ENCODE results near the gene PLCZ1.

PLCZ1 gene

DNA sequence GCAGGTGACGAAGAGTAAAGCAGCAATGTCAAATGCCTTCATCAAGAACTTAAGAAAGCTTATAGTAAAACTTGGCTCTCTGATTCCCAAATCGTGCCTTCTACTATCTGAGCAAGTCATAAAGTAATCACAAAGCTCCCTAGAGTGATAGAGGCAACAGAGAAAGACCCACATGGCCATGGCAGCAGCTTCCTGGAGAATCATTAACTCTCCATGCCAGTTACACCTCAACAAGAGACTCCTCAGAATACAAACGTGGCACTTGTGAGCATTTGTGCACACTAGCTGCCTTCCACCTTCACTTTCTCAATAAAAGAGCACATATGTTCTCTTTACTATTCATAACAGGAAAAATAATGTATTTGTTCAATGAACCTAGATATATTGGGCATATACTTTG is 48.0 kb downstream of the PLCZ1 start:
- Mint-ChIP-seq H3K36me3 (ENCODE audit: insufficient read depth) (no peaks in the 10 kb centered on the region), H3K4me1 (ENCODE audit: low read depth in 2 of 2) (no peaks in the 10 kb centered on the region), H3K27me3 (no peaks in the 10 kb centered on the region), H3K4me3 (no peak overlapping the region), H3K9me3 (peaks cover 2 to 16% of the 10 kb centered on the region in 2 donors), H3K27ac (no peak overlapping the region)
- DNase-seq: no peak
- no peak for ATAC-seq (replicated peaks)

DNA sequence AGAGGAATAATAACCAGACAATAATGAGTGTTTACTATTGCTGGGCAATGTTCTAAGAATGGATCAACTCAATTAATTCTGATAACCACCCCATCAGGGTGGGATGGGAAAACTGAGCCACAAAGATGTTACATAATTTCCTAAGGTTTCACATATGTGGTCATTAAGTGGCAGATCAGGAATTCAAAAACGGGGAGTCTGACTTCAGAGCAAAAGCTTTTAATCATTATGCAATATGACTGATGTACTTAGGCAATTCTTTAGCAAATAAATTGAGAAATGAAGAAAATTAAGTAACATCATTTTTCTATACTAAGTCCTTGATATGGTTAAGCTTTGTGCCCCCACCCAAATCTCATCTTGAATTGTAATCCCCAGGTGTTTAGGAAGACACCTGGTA is 53.4 kb downstream of the PLCZ1 start:
- Mint-ChIP-seq H3K36me3 (ENCODE audit: insufficient read depth) (no peaks in the 10 kb centered on the region), H3K27ac (no peak overlapping the region), H3K27me3 (no peaks in the 10 kb centered on the region), H3K4me1 (ENCODE audit: low read depth in 2 of 2) (no peaks in the 10 kb centered on the region), H3K4me3 (no peak overlapping the region), H3K9me3 (peaks cover 0 to 1% of the 10 kb centered on the region in 2 donors)
- ATAC-seq (replicated peaks) (no peak), DNase-seq (no peak)

DNA sequence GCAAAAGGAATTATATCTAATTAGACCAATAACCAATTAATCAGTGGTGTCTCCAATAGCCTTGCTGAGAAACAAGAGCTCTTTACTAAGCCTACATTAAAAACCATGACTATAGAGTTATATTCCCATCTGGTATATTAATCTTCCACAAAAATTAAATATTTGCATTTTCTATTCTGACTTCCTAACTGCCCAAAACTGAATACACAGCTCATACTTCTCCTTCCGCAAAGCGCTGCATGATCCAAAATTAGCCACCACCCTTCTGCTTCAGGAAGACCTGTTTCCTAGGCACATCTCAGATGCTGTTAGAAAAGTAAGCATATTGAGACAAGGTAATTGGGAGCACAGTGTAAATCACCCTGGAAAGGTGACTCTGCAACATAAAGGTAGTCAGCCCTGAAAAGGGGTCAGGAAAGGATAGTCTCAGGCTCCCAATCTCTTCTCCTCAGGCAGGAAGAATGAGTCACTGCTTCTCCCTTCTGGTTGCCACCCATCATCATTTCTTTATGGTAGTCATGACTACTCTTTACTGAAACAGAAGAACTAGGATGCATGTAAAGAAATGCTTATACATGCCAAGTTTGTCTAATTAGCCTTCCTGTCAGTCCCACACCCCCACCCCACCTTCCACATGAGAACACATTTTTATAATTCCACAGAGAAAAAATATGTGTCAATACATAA is 54.3 kb downstream of the PLCZ1 start:
- no peak overlapping the region for H3K27ac Mint-ChIP-seq
- H3K36me3 Mint-ChIP-seq (ENCODE audit: insufficient read depth): no peaks in the 10 kb centered on the region
- no peaks in the 10 kb centered on the region for H3K27me3 Mint-ChIP-seq
- ATAC-seq (replicated peaks) (no peak), DNase-seq (no peak)
- no peak overlapping the region for H3K4me3 Mint-ChIP-seq
- H3K4me1 Mint-ChIP-seq (ENCODE audit: low read depth in 2 of 2): no peaks in the 10 kb centered on the region
- peaks cover 0 to 1% of the 10 kb centered on the region in 2 donors for H3K9me3 Mint-ChIP-seq

DNA sequence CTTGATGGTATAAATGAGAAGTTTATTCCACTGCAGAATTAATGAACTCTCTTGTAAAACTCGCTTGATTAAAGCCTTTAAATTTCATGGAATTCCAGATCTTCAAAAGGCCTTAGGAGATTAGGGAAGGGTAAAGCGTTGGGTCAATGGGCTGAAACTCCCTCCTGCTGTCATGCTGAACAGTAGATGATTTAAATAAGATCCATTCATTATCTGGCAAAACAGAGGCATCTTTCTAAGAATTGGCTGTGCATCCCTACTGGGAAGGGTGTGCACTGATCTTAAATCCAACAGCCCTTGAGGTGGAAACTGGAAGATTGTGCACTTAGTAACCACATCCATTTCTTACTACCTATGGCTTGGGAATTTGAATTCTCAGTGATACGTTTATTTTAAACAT is 56.0 kb downstream of the PLCZ1 start:
- peaks cover 0 to 4% of the 10 kb centered on the region in 2 donors for H3K9me3 Mint-ChIP-seq
- no peaks in the 10 kb centered on the region for H3K36me3 Mint-ChIP-seq (ENCODE audit: insufficient read depth)
- DNase-seq: no peak
- H3K27ac Mint-ChIP-seq: no peak overlapping the region
- H3K27me3 Mint-ChIP-seq: no peaks in the 10 kb centered on the region
- no peaks in the 10 kb centered on the region for H3K4me1 Mint-ChIP-seq (ENCODE audit: low read depth in 2 of 2)
- no peak overlapping the region for H3K4me3 Mint-ChIP-seq
- no peak for ATAC-seq (replicated peaks)

DNA sequence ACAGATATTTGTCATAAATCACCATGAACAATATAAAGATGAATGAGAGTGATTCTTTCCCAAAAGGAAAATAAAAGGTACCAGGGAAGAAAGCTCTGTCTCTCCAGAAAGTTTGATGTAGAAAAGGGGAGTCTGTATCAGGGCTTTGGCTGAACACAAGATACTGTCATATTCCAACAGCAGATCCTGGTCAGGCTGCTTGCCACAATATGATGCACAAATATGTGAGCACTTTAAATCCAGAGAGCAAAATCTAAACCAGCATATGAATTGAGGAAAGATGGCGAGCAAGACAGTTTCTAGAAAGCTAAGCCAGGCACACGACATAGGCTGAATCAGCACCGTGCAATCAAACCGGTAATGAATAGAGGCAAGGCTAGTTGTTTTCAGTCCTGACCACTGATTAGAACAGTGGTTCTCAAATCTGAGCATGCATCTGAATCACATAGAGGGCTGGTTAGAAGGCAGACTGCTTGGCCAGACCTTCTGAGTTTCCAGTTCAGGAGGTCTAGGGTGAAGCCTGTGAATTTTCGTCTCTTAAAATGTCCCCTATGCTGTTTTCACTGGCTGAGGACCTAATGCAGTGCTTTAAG is 60.7 kb downstream of the PLCZ1 start:
- Mint-ChIP-seq H3K4me3 (no peak overlapping the region), H3K27ac (no peak overlapping the region), H3K9me3 (peaks cover 7 to 13% of the 10 kb centered on the region in 2 donors), H3K36me3 (ENCODE audit: insufficient read depth) (no peaks in the 10 kb centered on the region), H3K4me1 (ENCODE audit: low read depth in 2 of 2) (no peaks in the 10 kb centered on the region), H3K27me3 (no peaks in the 10 kb centered on the region)
- ATAC-seq (replicated peaks): no peak
- no peak for DNase-seq

DNA sequence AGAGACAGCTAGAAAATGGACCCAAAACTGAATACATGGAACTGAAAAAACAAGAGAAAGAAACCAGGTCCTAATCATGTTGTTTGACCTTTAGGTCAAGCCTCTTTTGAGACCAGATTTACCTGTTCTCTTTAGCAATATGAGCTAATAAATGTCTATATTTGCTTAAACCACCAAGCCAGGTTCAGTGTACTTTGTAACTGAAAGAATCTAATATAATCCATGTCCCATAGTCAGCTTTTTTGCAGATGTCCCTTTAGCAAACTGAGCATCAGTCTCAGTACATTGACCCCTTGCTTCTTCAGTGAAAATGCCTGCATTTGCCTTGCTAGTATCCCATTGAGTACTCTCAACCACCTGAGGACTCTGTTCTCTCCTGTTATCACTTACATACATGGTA is 61.7 kb downstream of the PLCZ1 start:
- peaks cover 8 to 13% of the 10 kb centered on the region in 2 donors for H3K9me3 Mint-ChIP-seq
- no peak overlapping the region for H3K27ac Mint-ChIP-seq
- H3K27me3 Mint-ChIP-seq: no peaks in the 10 kb centered on the region
- DNase-seq (no peak), ATAC-seq (replicated peaks) (no peak)
- no peak overlapping the region for H3K4me3 Mint-ChIP-seq
- no peaks in the 10 kb centered on the region for H3K4me1 Mint-ChIP-seq (ENCODE audit: low read depth in 2 of 2)
- no peaks in the 10 kb centered on the region for H3K36me3 Mint-ChIP-seq (ENCODE audit: insufficient read depth)

DNA sequence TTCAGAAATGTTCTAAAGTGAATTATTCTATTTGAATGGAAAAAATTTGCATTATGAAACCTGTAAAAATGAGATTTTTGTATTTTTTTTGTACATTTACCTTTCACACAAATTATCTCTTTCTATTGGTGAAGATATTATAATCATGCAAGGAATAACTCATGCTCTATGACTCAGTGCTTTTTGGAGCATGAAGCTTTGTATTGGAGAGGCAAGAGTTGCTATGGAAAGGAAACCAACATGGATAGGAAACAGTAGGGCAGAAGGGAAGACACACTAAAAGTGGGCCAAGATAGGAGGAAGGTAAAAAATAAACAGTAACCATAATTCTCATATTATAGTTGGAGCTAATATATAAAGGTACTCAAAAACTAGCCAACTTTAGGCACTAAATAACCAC is 79.0 kb downstream of the PLCZ1 start:
- no peak overlapping the region for H3K27ac Mint-ChIP-seq
- no peak overlapping the region for H3K4me3 Mint-ChIP-seq
- H3K4me1 Mint-ChIP-seq (ENCODE audit: low read depth in 2 of 2): no peaks in the 10 kb centered on the region
- H3K9me3 Mint-ChIP-seq: peaks cover 8 to 14% of the 10 kb centered on the region in 2 donors
- no peak for DNase-seq
- no peaks in the 10 kb centered on the region for H3K27me3 Mint-ChIP-seq
- H3K36me3 Mint-ChIP-seq (ENCODE audit: insufficient read depth): no peaks in the 10 kb centered on the region
- no peak for ATAC-seq (replicated peaks)

DNA sequence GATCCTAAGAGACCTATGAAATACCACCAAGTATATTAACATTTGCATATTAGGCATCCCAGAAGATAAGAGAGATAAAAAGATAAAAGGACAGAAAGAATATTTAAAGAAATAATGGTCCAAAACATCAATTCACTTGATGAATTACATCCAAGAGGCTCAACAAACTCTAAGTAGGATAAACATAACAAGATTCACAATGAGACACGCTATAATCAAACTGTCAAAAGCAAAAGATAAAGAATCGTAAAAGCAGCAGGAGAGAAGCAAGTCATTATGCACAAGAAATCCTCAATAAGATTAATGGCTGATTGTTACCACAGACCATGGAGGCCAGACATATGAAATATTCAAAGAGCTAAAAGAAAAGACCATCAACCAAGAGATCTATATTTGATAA is 79.6 kb downstream of the PLCZ1 start:
- Mint-ChIP-seq H3K9me3 (peaks cover 7 to 14% of the 10 kb centered on the region in 2 donors), H3K27ac (no peak overlapping the region), H3K36me3 (ENCODE audit: insufficient read depth) (no peaks in the 10 kb centered on the region), H3K4me3 (no peak overlapping the region), H3K4me1 (ENCODE audit: low read depth in 2 of 2) (no peaks in the 10 kb centered on the region), H3K27me3 (no peaks in the 10 kb centered on the region)
- ATAC-seq (replicated peaks) (no peak), DNase-seq (no peak)

DNA sequence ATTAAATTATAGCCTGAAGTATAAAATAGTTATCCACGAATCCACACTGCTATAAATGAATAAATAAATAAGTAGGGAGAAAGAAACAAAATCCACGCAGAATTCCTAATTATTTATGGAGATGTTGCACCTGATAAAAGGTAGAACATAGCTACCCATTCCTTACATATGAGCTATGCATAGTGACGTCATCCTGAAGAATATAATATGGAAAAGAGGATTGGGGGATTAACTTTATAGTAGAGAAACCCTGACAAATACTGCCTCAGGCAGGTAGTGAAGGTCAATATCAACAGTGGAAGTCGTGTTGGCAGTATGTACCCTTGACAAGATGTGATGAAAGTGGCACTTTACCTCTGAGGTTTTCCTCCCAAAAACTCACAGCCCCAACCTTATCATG is 82.5 kb downstream of the PLCZ1 start:
- DNase-seq (no peak), ATAC-seq (replicated peaks) (no peak)
- Mint-ChIP-seq H3K36me3 (ENCODE audit: insufficient read depth) (no peaks in the 10 kb centered on the region), H3K27me3 (no peaks in the 10 kb centered on the region), H3K4me1 (ENCODE audit: low read depth in 2 of 2) (no peaks in the 10 kb centered on the region), H3K27ac (no peak overlapping the region), H3K4me3 (no peak overlapping the region), H3K9me3 (peaks cover 4 to 10% of the 10 kb centered on the region in 2 donors)

DNA sequence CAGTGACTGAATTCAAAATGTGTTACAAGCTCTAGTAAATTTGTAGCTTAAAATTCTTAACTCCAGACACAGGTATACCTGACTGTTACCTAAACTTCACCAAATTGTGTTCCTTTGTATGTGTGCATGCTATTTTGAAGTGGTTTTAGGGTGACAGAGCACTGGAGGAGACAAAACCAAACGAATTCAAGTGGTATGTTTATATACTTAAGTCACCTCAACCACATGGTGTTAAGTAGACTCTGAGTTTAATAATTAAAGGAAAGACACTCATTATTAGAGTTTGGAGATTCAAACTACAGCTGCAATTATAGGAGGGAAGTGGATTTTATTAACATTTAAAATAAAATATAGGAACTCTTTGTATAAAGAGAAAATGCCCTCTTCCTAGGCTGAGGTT is 84.3 kb downstream of the PLCZ1 start:
- DNase-seq (no peak), ATAC-seq (replicated peaks) (no peak)
- Mint-ChIP-seq H3K36me3 (ENCODE audit: insufficient read depth) (no peaks in the 10 kb centered on the region), H3K27ac (no peak overlapping the region), H3K27me3 (no peaks in the 10 kb centered on the region), H3K4me1 (ENCODE audit: low read depth in 2 of 2) (no peaks in the 10 kb centered on the region), H3K4me3 (no peak overlapping the region), H3K9me3 (peaks cover 13 to 20% of the 10 kb centered on the region in 2 donors)

DNA sequence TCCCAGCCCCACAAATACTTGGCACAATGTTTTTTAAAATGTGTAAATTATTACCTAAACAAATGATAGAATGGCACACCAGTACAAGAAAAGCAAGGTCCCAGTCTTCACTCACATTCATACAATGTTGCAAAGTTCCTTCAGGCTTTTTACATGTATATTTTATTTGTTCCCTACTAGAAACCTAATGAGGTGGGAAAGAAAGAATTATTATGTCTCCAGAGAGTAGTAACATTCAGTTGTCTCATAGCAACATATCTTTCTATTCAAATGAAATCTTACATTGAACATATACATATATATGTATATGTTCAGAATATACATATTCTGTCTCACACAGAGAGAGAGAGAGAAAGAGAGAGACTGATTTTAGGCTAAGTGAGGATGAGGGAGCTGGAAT is 85.2 kb downstream of the PLCZ1 start:
- H3K4me1 Mint-ChIP-seq (ENCODE audit: low read depth in 2 of 2): no peaks in the 10 kb centered on the region
- DNase-seq (no peak), ATAC-seq (replicated peaks) (no peak)
- no peaks in the 10 kb centered on the region for H3K27me3 Mint-ChIP-seq
- peaks cover 13 to 20% of the 10 kb centered on the region in 2 donors for H3K9me3 Mint-ChIP-seq
- no peaks in the 10 kb centered on the region for H3K36me3 Mint-ChIP-seq (ENCODE audit: insufficient read depth)
- H3K27ac Mint-ChIP-seq: no peak overlapping the region
- no peak overlapping the region for H3K4me3 Mint-ChIP-seq

DNA sequence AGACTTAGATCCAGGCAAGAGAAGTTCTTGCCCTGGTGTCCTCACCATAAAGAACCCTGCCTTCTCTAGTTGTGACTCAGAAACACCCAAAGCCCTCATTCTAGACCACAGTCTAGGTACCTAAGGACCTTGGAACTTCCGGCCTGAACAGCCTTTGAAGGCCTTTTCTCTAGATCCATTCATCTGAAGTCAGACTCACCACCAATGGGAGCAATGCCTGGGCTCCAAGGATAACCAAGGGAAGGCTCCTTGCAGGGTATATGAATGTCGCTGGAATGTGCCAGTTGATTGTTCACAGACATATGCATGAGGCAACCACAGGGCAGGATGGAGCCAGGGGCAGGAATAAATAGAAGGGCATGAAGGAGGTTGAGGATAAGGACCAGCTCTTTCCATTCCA is 86.3 kb downstream of the PLCZ1 start:
- H3K27ac Mint-ChIP-seq: no peak overlapping the region
- H3K4me3 Mint-ChIP-seq: no peak overlapping the region
- DNase-seq: no peak
- no peaks in the 10 kb centered on the region for H3K4me1 Mint-ChIP-seq (ENCODE audit: low read depth in 2 of 2)
- H3K36me3 Mint-ChIP-seq (ENCODE audit: insufficient read depth): no peaks in the 10 kb centered on the region
- no peaks in the 10 kb centered on the region for H3K27me3 Mint-ChIP-seq
- no peak for ATAC-seq (replicated peaks)
- peaks cover 13 to 19% of the 10 kb centered on the region in 2 donors for H3K9me3 Mint-ChIP-seq

DNA sequence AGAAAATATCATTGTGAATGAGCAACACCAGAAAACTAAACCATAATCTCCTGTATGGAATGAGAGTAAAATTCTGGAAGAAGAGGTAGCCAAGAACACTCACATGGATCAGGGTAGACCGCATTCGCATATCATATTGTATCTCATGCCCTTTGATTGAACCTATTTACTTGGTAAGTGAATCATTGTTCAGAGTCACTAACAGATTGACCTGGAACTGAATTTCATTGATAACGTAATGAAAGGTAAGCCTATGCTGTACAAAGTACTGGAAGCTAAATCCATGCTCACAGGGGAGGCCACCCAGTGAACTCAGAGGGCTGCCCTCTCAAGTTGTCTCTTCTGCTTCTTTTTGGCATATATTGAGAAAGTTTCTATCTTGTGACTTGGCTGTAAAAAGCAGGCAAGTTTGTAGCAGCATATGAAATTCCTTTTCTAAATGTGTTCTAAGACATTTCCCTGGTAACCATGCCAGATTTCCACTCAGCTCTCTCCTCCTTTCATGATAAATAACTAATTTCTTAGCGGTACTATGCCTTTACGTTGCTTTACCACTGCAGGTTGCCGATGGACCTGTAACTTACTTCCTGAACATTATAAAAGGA is 91.4 kb downstream of the PLCZ1 start:
- Mint-ChIP-seq H3K9me3 (peaks cover 13 to 16% of the 10 kb centered on the region in 2 donors), H3K4me1 (ENCODE audit: low read depth in 2 of 2) (no peaks in the 10 kb centered on the region), H3K36me3 (ENCODE audit: insufficient read depth) (no peaks in the 10 kb centered on the region), H3K27me3 (no peaks in the 10 kb centered on the region), H3K27ac (no peak overlapping the region), H3K4me3 (no peak overlapping the region)
- ATAC-seq (replicated peaks) (no peak), DNase-seq (no peak)

DNA sequence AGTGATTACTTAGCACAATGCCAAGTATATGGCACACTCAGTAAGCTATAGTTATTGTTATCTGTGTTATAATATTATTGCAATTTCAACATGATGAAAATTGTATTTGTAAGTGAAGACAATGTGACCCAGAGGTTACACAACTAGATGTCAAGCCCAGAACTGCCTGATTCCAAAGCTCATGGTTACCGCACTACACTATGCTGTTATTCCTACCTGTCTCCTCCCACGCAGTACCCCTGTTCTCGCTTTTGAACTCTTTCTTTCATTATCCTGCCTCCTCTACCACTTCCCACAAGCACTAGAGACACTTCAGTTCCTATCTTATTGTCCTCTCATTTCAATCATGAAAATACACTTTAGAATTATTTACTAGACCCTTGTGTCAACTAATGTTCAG is 93.2 kb downstream of the PLCZ1 start:
- Mint-ChIP-seq H3K9me3 (peaks cover 6 to 8% of the 10 kb centered on the region in 2 donors), H3K27me3 (no peaks in the 10 kb centered on the region), H3K27ac (no peak overlapping the region), H3K36me3 (ENCODE audit: insufficient read depth) (no peaks in the 10 kb centered on the region), H3K4me1 (ENCODE audit: low read depth in 2 of 2) (no peaks in the 10 kb centered on the region), H3K4me3 (no peak overlapping the region)
- no peak for DNase-seq
- no peak for ATAC-seq (replicated peaks)
